Kidney capillary endothelial cell (primary cell): ENCODE results near the gene GRID2IP.
"Not testable (repeated sequence)": the region's sequence is repeated elsewhere in the genome, so short reads cannot be mapped to it uniquely, and the experiment has no call there.

ENCODE experiments used
- DNase-seq: peaks from one replicate; pipeline ENCODE4 v3.0.0-alpha.2; 2018; ENCODE audit warnings: low spot score

Gene GRID2IP

DNA sequence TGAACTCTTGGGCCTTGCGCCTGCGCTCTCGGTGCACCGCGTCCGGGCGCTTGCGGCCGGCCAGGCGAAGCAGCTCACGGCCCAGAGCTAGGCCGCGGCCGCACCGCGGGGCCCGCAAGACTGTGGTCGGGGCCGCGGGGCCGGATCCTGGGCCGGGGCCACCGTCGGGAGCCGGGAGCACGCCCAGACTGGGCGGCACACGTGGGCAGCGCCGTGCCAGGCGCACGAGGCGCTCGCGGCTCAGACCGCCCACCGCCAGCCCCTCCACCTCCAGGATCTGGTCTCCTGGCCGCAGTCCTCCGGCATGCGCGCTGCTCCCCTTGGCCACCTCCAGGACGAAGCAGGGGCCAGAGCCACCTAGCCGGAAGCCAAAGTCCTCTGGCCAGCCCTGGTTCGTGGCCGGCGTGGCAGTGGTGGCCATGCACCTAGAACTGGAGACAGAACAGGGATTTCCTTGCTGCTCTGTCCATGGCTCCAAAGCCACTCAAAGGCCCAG is at the start of gene GRID2IP:
GRID2IP (minus strand) TSS at position 446 of the 496 bp plus-strand sequence; CDS start at position 421, 25 bp downstream.
- DNase-seq = no peak

DNA sequence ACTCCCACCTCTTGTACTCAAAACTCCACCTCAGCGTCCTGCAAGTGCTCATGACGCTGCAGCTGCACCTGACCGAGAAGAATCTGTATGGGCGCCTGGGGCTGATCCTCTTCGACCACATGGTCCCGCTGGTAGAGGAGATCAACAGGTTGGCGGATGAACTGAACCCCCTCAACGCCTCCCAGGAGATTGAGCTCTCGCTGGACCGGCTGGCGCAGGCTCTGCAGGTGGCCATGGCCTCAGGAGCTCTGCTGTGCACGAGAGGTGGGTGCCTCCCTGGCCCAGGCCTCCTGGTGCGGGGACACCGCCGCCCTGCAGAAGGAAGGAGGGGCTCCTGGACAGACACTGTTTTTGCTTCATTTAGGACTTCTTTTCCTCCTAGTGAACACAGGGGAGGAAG is 48.8 kb upstream of the GRID2IP start:
- no peak for DNase-seq

DNA sequence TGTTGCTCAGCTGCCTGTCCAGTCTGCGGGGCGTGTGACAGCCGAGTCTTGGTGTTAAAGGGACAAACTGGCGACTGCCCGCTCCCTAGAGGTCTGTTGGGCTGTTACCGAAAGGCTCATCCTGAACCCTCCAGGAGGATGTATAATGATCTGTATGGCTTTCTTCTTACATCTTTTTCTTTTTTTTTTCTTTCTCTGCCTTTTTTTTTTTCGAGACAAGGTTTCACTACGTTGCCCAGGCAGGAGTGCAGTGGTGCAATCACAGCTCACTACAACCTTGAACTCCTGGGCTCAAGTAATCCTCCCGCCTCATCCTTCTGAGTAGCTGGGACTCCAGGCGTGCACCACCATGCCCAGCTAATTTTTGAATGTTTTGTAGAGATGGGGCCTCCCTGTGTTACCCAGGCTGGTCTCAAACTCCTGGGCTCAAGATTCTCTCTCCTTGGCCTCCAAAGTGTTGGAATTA is 39.4 kb upstream of the GRID2IP start:
- no peak for DNase-seq

DNA sequence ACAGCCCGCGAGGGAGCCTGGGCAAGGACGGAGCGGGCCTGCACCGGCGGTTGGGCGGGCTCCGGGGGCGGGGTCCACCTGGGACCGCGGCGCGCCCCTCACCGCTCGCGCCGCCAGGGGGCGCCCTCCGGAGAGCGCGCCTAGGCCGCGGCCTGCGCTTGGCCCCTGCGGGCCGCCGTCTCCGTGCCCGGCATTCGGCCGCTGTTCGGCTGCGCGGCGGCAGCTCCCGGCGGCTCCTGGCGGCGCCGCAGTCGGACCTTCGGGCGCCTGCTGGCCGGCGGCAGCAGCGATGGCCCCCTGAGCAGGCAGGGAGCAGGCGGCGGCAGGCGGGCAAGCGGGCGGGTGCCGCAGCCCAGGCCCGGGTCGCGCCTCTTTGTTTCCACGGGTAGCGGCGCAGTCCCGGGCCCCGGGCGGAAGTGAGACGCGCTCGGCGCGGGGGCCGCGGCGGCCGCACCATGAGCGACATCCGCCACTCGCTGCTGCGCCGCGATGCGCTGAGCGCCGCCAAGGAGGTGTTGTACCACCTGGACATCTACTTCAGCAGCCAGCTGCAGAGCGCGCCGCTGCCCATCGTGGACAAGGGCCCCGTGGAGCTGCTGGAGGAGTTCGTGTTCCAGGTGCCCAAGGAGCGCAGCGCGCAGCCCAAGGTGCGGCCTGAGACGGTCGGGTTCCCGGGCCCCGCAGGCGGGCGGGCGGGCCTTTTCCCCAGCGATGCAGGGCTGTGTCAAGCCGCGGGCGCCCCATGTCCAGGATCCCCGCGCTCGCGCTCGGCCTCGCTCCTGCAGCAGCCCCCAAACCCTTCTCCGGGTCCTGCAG is 38.8 kb upstream of the GRID2IP start, which contains the start of gene INTS15:
INTS15 (plus strand) TSS at position 193 of the 816 bp plus-strand sequence; CDS start at position 456, 263 bp downstream.
- DNase-seq = peak; percentile 84

DNA sequence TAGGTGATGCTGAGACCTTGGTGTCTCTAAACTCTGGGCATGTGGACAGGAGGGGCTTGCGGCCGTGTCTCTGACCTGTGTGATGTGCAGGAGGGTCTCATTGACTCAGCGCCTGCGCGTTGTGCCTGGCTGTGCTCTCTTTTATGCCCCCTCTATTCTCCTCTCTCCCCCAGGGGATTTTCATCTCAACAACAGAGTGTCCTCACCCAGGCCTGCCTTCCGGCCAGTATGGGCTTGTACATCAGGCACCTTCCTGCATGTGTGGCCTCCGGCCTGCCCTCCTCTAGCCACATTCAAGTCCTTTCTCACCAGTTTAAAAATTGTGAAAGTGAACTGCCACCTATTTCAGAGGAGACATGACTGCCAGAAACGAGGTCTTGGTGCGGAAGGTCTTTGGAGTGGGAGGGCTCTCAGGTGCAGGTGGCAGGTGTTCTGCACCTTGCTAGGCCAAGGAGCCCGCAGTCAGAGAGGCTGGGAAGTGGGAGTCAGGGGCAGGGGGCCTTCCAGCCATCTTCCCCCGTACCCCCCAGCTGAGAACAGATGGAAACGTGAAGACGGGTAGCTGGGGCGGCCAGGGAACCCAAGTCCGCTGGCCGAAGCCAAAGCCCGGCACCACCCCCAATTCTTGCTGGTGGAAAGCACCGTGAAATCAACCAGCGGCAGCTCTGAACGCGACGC is 38.0 kb upstream of the GRID2IP start:
- DNase-seq = no peak

DNA sequence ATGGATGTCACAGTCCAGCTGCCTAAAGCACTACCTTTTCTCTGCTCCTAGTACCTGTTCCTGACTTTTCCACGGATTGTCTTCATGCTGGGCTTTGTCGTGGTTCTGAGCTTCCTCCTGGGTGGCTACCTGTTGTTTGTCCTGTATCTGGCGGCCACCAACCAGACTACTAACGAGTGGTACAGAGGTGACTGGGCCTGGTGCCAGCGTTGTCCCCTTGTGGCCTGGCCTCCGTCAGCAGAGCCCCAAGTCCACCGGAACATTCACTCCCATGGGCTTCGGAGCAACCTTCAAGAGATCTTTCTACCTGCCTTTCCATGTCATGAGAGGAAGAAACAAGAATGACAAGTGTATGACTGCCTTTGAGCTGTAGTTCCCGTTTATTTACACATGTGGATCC is 37.3 kb upstream of the GRID2IP start:
- no peak for DNase-seq

DNA sequence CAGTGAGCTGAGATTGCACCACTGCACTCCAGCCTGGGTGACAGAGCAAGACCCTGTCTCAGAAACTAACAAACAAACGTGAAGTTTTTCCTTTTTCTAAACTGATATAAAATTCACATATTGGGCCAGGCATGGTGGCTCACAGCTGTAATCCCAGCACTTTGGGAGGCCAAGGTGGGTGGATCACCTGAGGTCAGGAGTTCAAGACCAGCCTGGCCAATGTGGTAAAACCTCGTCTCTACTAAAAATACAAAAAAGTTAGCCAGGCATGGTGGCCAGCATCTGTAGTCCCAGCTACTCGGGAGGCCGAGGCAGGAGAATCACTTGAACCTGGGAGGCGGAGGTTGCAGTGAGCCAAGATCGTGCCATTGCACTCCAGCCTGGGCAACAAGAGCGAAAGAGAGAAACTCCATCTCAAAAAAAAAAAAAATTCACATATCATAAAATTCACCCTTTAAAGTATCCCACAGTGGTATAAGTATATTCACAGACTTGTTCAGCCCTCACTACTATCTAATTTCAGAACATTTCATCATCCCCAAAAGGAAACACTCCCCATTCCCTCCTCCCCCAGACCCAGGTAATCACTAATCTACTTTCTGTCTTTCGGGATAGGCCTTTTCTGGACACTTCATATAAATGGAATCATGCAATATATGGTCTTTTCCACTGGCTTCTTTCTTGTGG is 34.6 kb upstream of the GRID2IP start:
- not testable (repeated sequence) for DNase-seq

DNA sequence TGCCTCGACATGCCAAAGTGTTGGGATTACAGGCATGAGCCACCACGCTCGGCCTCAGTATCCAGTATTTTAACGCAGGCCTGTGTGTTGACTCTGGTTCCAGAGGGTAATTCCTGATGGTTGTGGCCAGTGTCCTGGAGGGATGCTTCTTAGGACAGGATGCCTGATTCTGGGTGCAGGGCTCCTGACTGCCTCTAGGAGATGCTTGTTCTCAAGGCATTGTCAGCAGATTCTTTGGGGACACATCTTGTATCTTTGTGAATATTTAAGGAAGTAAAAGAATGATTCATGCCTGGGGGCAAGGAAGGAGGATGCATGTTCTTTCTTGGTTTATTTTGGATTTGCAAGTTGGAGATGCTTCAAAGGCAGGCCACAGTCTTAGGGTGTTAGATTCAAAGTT is 28.2 kb upstream of the GRID2IP start:
- DNase-seq = peak; percentile 61

DNA sequence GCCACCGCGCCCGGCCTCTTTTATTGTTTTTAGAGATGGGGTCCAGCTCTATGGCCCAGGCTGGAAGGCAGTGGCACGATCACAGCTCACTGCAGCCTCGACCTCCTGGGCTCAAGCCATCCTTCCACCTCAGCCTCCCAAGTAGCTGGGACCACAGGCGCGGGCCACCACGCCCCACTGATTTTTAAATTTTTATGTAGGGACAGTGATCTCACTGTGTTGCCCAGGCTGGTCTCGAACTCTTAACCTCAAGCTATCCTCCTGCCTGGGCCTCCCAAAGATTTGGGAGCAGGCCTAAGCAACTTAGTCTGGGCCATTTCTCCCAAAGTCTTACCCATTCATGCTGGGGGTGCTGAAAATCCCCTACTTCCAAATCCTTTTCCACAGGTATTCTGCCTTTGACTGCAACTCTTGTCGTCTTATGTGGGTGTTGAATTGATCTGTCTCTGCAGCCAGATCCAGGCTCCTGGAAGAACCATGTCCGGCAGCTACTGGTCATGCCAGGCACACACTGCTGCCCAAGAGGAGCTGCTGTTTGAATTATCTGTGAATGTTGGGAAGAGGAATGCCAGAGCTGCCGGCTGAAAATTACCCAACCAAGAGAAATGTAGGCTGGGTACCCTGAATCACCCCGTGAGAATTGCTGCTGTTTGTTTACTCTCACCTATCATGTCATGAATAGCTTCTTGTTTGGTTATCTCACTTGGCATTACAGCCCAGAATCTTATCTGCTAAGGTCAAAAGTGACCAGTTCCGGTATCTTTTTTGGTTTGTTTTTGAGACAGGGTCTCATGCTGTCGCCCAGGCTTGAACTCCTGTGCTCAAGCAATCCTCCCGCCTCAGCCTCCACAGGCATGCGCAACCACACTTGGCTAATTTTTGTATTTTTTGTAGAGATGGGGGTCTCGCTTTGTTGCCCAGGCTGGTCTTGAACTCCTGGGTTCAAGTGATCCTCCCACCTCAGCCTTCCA is 27.1 kb upstream of the GRID2IP start:
- no peak for DNase-seq

DNA sequence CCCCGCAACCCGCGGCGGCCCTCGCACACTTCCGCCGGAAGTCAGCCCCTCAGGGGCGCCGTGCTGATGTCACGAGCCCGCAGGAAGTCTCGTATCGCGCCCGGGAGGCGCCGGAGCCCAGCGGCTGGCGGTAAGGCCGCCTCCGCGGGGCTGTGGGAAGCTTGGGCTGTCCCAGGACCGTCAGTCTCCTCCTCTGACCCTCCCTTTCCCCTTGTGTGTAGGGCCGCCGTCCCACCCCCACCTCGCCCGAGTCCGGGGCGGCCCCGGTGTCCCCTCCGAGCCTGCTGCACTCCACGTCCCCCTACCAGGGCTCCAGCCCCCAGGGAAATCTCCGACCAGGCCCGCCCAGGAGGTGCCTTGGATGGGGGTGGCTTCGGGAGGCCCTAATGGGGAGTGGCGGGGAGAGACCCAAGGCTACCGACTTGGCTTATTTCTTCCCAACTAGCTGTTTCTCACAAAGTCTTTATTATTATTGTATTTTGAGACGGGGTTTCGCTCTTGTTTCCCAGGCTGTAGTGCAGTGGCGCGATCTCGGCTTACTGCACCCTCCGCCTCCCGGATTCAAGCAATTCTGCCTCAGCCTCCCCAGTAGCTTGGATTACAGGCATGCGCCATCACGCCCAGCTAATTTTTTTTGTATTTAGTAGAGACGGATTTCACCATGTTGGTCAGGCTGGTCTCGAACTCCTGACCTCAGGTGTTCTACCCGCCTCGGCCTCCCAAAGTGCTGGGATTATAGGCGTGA is 26.3 kb upstream of the GRID2IP start, which contains the start of gene ZDHHC4:
ZDHHC4 (plus strand) TSS at position 86 of the 745 bp plus-strand sequence. CDS start 3,108 bp downstream, outside the sequence.
- peak; percentile 92 for DNase-seq

DNA sequence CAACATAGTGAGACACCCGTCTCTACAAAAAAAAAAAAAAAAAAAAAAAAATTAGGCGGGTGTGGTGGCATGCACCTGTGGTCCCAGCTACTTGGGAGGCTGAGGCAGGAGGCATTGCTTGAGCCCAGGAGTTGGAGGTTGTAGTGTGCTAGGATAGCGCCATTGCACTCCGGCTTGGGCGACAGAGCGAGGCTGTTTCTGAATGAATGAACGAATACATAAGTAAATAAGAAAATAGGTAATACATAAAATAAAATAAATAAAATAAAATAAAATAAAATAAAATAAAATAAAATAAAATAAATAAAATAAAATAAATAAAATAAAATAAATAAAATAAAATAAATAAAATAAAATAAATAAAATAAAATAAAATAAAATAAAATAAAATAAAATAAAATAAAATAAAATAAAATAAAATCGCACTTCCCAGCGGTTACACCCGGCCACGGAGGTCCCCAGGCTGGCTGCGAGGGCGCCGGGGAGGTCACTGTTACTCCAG is 25.7 kb upstream of the GRID2IP start:
- DNase-seq = not testable (repeated sequence)

DNA sequence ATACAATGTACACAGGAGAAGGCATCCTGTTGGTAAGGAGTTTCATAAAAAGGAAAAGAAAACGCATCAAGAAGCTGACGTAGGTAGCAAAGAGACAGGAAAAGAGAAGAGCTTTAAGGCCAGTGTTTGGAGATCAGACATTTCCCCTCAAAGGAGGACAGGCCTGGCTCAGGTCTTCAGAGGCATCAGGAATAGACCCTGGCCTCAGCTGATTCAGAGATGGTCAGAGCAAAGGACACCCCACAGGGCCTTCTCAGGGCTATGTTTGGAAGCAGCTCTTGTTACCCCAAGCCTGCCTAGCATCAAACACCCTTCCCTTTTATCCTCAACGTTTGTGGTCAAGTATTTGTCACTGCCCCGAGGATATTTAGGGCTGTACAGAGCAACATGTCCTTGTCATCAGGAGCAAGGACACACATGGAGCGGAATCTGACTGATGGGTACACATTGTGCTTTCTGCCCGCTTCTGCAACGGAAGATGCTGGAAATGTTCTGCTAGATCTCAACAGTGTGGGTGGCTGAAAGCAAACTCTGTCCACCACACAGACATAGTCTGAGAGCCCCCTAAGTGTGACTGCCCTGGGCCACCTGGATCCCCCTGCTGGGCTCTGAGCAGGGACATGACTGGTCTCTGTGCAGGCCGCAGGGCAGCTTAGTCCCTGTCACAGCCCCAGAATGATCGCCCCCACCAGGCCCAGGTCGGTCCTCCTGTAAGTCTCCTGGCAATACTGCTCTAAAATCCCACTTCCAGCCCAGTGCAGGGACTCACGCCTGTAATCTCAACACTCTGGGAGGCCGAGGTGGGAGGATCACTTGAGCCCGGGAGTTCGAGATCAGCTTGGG is 25.0 kb upstream of the GRID2IP start:
- DNase-seq = no peak

DNA sequence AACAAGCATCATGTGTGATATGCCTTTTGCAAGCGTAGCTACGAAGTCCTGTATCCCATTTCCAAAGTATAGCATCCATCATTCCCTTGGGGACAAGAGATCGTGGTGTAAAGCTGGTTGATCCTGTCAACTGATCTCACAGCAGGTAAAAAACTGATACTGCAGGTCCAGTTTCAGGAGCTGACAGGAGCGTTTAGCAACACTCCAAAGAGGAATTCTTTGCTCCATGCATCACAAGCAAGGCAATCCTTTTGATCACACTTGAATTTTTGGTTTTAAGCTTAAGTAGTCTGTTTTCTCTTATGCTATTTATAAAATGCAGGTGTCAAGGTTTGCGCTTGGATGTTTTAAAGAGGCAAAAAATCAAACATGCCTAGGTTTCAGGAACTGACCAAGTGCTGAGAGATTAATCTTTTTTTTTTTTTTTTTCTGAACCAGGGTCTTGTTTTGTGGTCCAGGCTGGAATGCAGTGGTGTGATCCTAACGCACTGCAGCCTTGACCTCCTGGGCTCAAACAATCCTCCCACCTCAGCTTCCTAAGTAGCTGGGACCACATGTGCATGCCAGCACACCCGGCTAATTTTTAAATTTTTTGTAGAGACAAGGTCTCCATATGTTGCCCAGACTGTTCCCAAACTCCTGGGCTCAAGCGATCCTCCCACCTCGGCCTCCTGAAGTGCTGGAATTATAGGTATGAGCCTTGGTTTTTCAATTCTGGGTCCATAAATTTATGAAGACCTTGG is 24.2 kb upstream of the GRID2IP start:
- no peak for DNase-seq

DNA sequence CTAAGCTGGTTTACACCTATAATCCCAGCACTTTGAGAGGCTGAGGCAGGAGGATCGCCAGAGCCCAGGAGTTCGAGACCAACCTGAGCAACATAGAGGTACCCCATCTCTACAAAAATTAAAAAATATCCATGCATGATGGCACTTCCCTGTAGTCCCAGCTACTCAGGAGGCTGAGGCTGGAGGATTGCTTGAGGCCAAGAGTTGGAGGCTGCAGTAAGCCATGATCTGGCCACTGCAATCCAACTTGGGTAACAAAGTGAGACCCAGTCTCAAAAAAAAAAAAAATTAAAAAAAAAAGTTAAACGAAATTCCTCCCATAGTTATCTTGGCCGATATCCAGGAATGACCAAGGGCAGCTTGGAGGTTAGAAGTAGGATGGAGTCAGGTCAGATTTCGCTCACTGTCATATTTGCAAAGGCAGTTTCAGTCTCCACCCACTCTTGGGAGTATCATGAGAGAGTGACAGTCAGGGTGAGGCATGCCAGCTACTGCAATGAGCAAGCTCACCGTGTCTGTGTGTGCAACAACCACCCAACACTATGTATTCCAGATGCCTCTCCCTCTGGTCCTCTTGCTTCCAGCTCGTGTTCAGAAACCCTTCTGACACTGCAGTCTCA is 20.0 kb upstream of the GRID2IP start:
- DNase-seq = no peak

DNA sequence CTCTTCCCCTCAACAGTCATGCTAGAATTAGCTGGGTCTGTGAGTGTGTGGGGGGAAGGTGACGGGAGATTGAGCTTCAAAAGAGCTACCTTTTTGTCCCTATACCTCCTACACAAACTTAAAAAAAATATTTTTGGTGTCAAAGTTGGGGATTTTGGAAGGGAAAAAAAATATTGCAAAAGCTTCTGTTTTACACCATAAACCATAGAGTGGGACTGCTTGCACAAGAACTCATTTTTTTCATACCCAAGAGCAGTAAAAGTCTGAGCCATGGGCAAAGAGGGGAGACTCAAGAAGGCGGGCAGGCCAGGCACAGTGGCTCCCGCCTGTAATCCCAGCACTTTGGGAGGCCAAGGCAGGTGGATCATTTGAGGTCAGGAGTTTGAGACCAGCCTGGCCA is 16.6 kb upstream of the GRID2IP start:
- DNase-seq = no peak

DNA sequence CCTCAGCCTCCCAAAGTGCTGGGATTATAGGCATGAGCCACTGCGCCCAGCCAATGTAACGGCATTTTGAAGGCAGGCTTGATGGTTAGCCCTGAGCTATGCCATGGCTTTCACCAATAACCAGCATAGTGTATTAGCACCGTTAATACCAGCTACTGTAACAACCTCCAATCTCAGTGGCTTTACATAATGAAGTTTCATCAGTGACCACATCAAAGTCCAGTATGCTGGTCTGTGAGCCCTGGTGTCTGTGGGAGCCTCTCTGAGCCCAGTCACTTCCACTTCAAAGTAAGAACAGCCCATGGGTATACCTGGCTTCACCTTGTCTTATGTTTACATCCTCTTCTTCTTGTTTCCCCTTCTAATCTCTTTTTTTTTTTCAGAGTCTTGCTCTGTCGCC is 14.4 kb upstream of the GRID2IP start:
- no peak for DNase-seq

DNA sequence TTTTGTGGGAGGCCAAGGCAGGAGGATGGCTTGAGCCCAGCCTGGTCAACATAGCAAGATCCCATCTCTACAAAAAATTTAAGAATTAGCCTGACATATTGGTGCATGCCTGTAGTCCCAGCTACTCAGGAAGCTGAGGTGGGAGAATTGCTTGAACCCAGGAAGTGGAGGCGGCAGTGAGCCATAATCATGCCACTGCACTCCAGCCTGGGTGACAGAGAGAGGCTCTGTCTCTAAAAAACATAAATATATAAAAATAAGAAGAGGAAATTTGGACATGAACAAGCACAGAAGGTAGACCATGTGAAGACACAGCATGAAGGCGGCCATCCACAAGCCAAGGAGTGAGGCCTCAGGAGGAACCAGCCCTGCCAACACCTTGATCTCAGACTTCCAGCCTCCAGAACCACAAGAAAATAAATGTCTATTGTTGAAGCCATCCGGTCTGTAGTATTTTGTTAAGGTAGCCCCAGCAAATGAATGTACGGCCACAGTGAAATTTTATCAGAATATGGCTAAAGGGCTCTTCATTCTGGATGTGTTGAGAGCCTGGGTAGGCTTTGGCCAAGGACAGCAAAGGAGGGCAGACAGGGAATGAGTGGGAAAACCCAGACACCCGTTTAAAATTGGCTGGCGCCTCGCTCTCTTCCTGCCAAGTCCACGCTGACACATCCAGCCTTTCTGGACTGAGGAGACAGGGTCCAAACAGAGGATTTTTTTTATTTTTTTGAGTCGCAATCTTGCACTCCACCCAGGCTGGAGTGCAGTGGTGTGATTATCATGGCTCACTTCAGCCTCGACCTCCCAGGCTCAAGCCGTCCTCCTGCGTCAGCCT is 12.9 kb upstream of the GRID2IP start:
- DNase-seq = no peak
